Astrocyte (in vitro differentiated cells and primary cell): ENCODE data around the gene CIB4.

Experiments
- EZH2 ChIP-seq: IDR thresholded peaks from 2 replicates; pipeline ENCODE4 v1.6.1; 2012; ENCODE audit warnings: mild to moderate bottlenecking, low read length, inconsistent platforms; ENCODE audit not compliant: insufficient read depth
- TF ChIP-seq, protein P1 (sequence below): IDR thresholded peaks from 2 replicates; pipeline ENCODE4 v1.5.1; 2011; ENCODE audit warnings: low read depth, mild to moderate bottlenecking, inconsistent platforms, low read length, moderate library complexity; ENCODE audit not compliant: insufficient read depth

- TF ChIP-seq, protein P1, sequence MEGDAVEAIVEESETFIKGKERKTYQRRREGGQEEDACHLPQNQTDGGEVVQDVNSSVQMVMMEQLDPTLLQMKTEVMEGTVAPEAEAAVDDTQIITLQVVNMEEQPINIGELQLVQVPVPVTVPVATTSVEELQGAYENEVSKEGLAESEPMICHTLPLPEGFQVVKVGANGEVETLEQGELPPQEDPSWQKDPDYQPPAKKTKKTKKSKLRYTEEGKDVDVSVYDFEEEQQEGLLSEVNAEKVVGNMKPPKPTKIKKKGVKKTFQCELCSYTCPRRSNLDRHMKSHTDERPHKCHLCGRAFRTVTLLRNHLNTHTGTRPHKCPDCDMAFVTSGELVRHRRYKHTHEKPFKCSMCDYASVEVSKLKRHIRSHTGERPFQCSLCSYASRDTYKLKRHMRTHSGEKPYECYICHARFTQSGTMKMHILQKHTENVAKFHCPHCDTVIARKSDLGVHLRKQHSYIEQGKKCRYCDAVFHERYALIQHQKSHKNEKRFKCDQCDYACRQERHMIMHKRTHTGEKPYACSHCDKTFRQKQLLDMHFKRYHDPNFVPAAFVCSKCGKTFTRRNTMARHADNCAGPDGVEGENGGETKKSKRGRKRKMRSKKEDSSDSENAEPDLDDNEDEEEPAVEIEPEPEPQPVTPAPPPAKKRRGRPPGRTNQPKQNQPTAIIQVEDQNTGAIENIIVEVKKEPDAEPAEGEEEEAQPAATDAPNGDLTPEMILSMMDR: no peak
- TF ChIP-seq EZH2: no peak
Observed at GRCh38 chr2:26619096-26619495, 22.1 kb downstream of the CIB4 start.
